AG10803 (cell line): ENCODE measurements around the gene MVD.

Experiments used
- DNase-seq: peaks from one replicate; pipeline ENCODE4 v3.0.0; 2010; ENCODE audit warnings: low read depth
- H3K4me3 ChIP-seq: 2 replicates; pipeline ENCODE4 v1.5.1; 2011; ENCODE audit warnings: mild to moderate bottlenecking, low read length, control low read depth
- TF ChIP-seq, protein P1 (sequence below): conservative IDR thresholded peaks from 2 replicates; pipeline ENCODE4 v1.5.1; 2011; ENCODE audit warnings: mild to moderate bottlenecking, low read length, control low read depth, inconsistent platforms

Gene MVD

DNA sequence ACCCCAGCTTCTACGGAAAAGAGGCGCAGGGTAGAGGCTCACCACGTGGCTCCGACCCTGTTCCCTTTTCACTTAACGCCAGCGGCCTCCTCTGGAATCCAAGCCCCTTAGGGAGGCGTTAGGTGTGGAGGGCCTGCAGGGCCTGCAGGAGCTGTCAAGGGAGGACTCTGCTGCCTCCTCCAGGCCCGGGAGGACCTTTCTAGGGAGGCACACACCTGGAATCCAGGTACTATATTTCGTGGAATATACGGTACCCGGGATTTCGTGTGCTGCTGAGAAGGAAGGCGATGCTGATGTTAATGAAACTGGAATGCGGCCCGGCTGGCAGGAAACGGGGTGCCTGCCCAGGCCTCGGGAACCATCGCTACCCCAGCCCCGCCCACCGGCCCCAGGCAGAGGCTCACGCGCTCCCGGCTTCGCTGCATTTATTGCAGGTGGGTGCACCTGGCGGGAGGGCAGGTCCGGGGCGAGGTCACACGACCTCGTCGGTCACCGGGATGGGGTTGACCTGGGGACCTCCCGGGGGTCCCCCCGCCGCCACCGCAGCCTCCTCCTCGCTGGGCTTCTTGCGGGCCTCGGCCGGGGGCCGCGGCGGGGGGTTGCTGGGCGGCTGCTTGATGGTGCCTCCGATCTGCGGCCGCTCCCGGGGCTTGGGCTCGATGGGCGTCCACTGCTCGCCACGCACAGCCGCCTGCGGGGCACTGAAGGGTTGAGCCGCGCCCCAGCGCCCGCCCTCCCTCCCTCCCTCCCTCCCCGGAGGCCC is 19.8 kb downstream of the MVD start:
- no peak for DNase-seq
- TF ChIP-seq, protein P1, sequence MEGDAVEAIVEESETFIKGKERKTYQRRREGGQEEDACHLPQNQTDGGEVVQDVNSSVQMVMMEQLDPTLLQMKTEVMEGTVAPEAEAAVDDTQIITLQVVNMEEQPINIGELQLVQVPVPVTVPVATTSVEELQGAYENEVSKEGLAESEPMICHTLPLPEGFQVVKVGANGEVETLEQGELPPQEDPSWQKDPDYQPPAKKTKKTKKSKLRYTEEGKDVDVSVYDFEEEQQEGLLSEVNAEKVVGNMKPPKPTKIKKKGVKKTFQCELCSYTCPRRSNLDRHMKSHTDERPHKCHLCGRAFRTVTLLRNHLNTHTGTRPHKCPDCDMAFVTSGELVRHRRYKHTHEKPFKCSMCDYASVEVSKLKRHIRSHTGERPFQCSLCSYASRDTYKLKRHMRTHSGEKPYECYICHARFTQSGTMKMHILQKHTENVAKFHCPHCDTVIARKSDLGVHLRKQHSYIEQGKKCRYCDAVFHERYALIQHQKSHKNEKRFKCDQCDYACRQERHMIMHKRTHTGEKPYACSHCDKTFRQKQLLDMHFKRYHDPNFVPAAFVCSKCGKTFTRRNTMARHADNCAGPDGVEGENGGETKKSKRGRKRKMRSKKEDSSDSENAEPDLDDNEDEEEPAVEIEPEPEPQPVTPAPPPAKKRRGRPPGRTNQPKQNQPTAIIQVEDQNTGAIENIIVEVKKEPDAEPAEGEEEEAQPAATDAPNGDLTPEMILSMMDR, result no peak

GRCh38 chr16:88640498-88641247 is 22.2 kb downstream of the MVD start:
- no peak overlapping the region for H3K4me3 ChIP-seq
- TF ChIP-seq, protein P1, result no peak
- no peak for DNase-seq

More for the DNA sequence above, 19.8 kb downstream of the MVD start:
- no peak overlapping the region for H3K4me3 ChIP-seq

GRCh38 chr16:88640039-88640495 is 22.8 kb downstream of the MVD start:
- TF ChIP-seq, protein P1, result no peak
- no peak for DNase-seq
- H3K4me3 ChIP-seq, result no peak overlapping the region

DNA sequence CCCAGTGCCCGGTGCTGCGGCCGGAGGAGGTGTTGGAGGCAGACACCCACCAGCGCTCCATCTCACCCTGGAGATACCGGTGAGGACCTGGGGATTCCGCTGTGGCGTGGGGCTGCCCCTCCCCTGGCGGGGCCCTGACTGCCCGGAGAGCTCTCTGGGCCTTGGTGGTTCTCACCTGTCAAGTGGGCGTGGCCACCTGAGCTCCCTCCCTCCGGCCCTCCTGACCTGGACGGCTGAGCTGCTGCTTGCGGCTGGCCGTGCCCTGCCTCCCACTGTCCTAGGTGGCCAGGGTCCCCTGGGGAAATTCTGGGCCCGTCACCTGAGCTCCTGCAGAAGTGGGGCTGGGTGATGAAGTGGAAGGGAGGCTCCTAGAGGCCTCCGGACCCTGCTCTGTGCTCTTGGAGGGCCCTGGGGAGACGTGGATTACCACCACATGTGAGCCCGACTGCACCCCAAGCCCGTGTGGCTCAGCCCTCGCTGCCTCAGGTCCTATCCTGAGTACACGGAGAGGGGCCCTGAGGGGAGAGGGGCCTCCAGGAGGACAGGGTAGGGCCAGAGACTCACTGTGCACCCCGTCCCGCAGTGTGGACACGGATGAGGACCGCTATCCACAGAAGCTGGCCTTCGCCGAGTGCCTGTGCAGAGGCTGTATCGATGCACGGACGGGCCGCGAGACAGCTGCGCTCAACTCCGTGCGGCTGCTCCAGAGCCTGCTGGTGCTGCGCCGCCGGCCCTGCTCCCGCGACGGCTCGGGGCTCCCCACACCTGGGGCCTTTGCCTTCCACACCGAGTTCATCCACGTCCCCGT is 23.5 kb downstream of the MVD start:
- TF ChIP-seq, protein P1, result no peak
- DNase-seq, result no peak
- H3K4me3 ChIP-seq, result no peak overlapping the region

- TF ChIP-seq, protein P1, result no peak
- DNase-seq, result no peak
- no peak within 1 kb of the TSS for H3K4me3 ChIP-seq
These were observed 24.3 kb downstream of the MVD start, which contains the start of gene IL17C for GRCh38 chr16:88638323-88639230. TSS of gene IL17C (plus strand) at chr16:88638572. CDS start at chr16:88638642, 70 bp downstream.

DNA sequence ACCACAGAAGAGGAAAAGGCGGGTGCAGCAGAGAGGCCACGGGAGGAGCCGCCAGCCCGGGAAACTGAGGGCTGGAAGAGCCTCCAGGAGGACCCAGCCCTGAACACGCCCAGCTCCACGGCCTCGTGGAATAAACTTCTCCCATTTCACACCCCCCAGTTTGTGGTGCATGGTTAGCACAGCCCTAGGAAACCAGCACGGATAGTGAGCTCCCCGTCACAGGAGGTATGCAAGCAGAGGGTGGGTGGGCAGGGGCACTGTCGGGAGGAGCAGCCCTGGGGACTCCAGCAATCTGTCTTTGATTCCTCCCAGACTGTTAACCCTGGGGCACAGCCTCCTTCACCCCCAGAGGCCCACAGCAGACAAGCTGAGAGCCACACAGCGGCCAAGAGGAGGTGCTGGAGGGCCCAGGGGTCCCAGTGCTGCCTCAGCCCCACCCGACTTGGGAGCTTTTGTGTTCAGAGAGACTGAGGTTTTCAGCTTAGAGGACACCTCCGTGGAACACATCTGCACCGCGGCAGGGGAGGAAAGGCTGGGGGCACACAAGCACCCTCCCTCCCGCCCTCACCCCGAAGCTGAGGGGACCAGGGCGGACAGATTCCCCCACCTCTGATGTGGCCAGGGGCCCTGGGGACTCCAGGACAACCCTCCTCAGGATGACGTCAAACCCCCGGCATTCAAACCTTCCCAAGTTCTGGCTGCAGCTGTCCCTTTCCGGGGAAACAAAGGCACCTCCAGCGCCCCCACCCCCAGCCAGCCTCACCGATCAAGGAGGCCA is 26.2 kb downstream of the MVD start:
- TF ChIP-seq, protein P1, result no peak
- DNase-seq, result no peak
- H3K4me3 ChIP-seq, result no peak overlapping the region
